WTC11 (cell line): ENCODE data around the gene PSMA4. TPM values are rescaled to one million over a fixed set of nuclear protein-coding genes. Genes with fewer than 3 reads are reported as not detected.
A peak's percentile ranks its signal among the peaks of the same experiment; 100 is the strongest.
"Not testable (repeated sequence)": the region's sequence is repeated elsewhere in the genome, so short reads cannot be mapped to it uniquely, and the experiment has no call there.

Experiments used
- ATAC-seq: fragments of 200-7000 bp; cut with Tn5 transposase; 2 replicates; pipeline ENCODE4 v1.10.0; 2021; ENCODE audit warnings: mild to moderate bottlenecking, moderate library complexity
- CTCF ChIA-PET: fragments of 300-600 bp; sonication (Branson Sonifier 250); formaldehyde crosslinking; loops from one replicate; lab custom pipeline; 2021; ENCODE audit warnings: antibody characterized with exemption; lab: Charles Lee
- POLR2A ChIA-PET: fragments of 350-600 bp; sonication (Branson Sonifier 250); formaldehyde crosslinking; loops from one replicate; lab custom pipeline; 2021; ENCODE audit warnings: antibody characterized with exemption; lab: Charles Lee
- DNase-seq: peaks from one replicate; pipeline ENCODE4 v3.0.0; 2021; ENCODE audit warnings: low spot score
- H3K27ac Mint-ChIP-seq: 2 replicates; pipeline ENCODE4 v1.8.0; 2021; ENCODE audit warnings: mixed read lengths
- H3K27me3 Mint-ChIP-seq: 2 replicates; pipeline ENCODE4 v1.8.0; 2021; ENCODE audit warnings: low read depth, mild to moderate bottlenecking, moderate library complexity, mixed read lengths
- H3K36me3 Mint-ChIP-seq: 2 replicates; pipeline ENCODE4 v1.8.0; 2021; ENCODE audit warnings: mixed read lengths
- H3K4me1 Mint-ChIP-seq: 2 replicates; pipeline ENCODE4 v1.8.0; 2022; ENCODE audit warnings: mixed read lengths
- H3K4me3 Mint-ChIP-seq: 2 replicates; pipeline ENCODE4 v1.8.0; 2021; ENCODE audit warnings: mild to moderate bottlenecking, moderate library complexity, mixed read lengths
- H3K9me3 Mint-ChIP-seq: 2 replicates; pipeline ENCODE4 v1.8.0; 2021; ENCODE audit warnings: mixed read lengths
- AR ChIP-seq: fragments of 250-450 bp; sonication (Bioruptor Pico); IDR thresholded peaks from 2 replicates; pipeline ENCODE4 v1.9.0; 2021; ENCODE audit warnings: mild to moderate bottlenecking
- ARID4B ChIP-seq: sonication (generic); formaldehyde crosslinking; IDR thresholded peaks from 2 replicates; pipeline ENCODE4 v1.8.0; 2023; ENCODE audit warnings: missing genetic modification reagents, mild to moderate bottlenecking, borderline replicate concordance
- ATF1 ChIP-seq: sonication (generic); formaldehyde crosslinking; IDR thresholded peaks from 2 replicates; pipeline ENCODE4 v1.8.1; 2023; ENCODE audit warnings: mild to moderate bottlenecking, moderate library complexity, missing genetic modification reagents
- CREM ChIP-seq: sonication (generic); formaldehyde crosslinking; IDR thresholded peaks from 2 replicates; pipeline ENCODE4 v1.8.1; 2022; ENCODE audit warnings: mild to moderate bottlenecking, missing genetic modification reagents, moderate library complexity
- E2F5 ChIP-seq: sonication (generic); formaldehyde crosslinking; IDR thresholded peaks from 2 replicates; pipeline ENCODE4 v1.8.1; 2022; ENCODE audit warnings: mild to moderate bottlenecking, moderate library complexity, missing genetic modification reagents
- ESRRA ChIP-seq: sonication (generic); formaldehyde crosslinking; IDR thresholded peaks from 2 replicates; pipeline ENCODE4 v1.8.1; 2022; ENCODE audit warnings: mild to moderate bottlenecking, missing genetic modification reagents, borderline replicate concordance
- FOXP1 ChIP-seq: sonication (generic); formaldehyde crosslinking; IDR thresholded peaks from 2 replicates; pipeline ENCODE4 v1.8.0; 2022; ENCODE audit warnings: missing genetic modification reagents, mild to moderate bottlenecking, moderate library complexity, borderline replicate concordance
- GRHL2 ChIP-seq: fragments of 250-450 bp; sonication (Bioruptor Pico); IDR thresholded peaks from 2 replicates; pipeline ENCODE4 v1.8.0; 2022; ENCODE audit warnings: mild to moderate bottlenecking, moderate library complexity; ENCODE audit not compliant: insufficient replicate concordance, severe bottlenecking
- HMGA2 ChIP-seq: fragments of 250-450 bp; sonication (Bioruptor Pico); IDR thresholded peaks from 2 replicates; pipeline ENCODE4 v1.4.0; 2021; ENCODE audit warnings: mild to moderate bottlenecking, moderate library complexity
- JAZF1 ChIP-seq: fragments of 250-450 bp; sonication (Bioruptor Pico); IDR thresholded peaks from 2 replicates; pipeline ENCODE4 v1.9.0; 2021; ENCODE audit warnings: moderate library complexity, mild to moderate bottlenecking, inconsistent platforms
- NFE2L1 ChIP-seq: sonication (generic); formaldehyde crosslinking; IDR thresholded peaks from 2 replicates; pipeline ENCODE4 v1.8.1; 2023; ENCODE audit warnings: missing genetic modification reagents
- NFYB ChIP-seq: sonication (generic); formaldehyde crosslinking; conservative IDR thresholded peaks from 2 replicates; pipeline ENCODE4 v1.8.0; 2022; ENCODE audit warnings: low read depth, missing genetic modification reagents
- SMAD3 ChIP-seq: sonication (generic); formaldehyde crosslinking; IDR thresholded peaks from 2 replicates; pipeline ENCODE4 v1.8.0; 2022; ENCODE audit warnings: missing genetic modification reagents, mild to moderate bottlenecking, borderline replicate concordance
- SMAD4 ChIP-seq: sonication (generic); formaldehyde crosslinking; IDR thresholded peaks from 2 replicates; pipeline ENCODE4 v1.8.0; 2022; ENCODE audit warnings: mild to moderate bottlenecking, missing genetic modification reagents
- TCF7 ChIP-seq: sonication (generic); formaldehyde crosslinking; IDR thresholded peaks from 2 replicates; pipeline ENCODE4 v1.8.0; 2022; ENCODE audit warnings: mild to moderate bottlenecking, low read depth, missing genetic modification reagents, moderate library complexity
- TEAD1 ChIP-seq: sonication (generic); formaldehyde crosslinking; IDR thresholded peaks from 2 replicates; pipeline ENCODE4 v1.8.0; 2022; ENCODE audit warnings: mild to moderate bottlenecking, missing genetic modification reagents
- TP53 ChIP-seq: sonication (generic); formaldehyde crosslinking; IDR thresholded peaks from 2 replicates; pipeline ENCODE4 v1.8.1; 2023; ENCODE audit warnings: mild to moderate bottlenecking, missing genetic modification reagents
- USF2 ChIP-seq: sonication (generic); formaldehyde crosslinking; IDR thresholded peaks from 2 replicates; pipeline ENCODE4 v1.8.1; 2023; ENCODE audit warnings: mild to moderate bottlenecking, missing genetic modification reagents, moderate library complexity
- ZNF138 ChIP-seq: sonication (generic); formaldehyde crosslinking; conservative IDR thresholded peaks from 2 replicates; pipeline ENCODE4 v1.8.1; 2022; ENCODE audit warnings: mild to moderate bottlenecking, moderate library complexity, missing genetic modification reagents
- ZNF416 ChIP-seq: fragments of 250-450 bp; sonication (Bioruptor Pico); IDR thresholded peaks from 2 replicates; pipeline ENCODE4 v1.9.0; 2021; ENCODE audit warnings: mild to moderate bottlenecking, inconsistent platforms
- ZNF425 ChIP-seq: fragments of 250-450 bp; sonication (Bioruptor Pico); conservative IDR thresholded peaks from 2 replicates; pipeline ENCODE4 v1.9.0; 2021; ENCODE audit warnings: mild to moderate bottlenecking
- ZNF671 ChIP-seq: fragments of 250-450 bp; sonication (Bioruptor Pico); IDR thresholded peaks from 2 replicates; pipeline ENCODE4 v1.8.0; 2021; ENCODE audit warnings: mild to moderate bottlenecking
- total RNA-seq: library from RNA; stranded (reverse); gene quantifications from 3 replicates; pipeline ENCODE4 v1.2.3, GENCODE V29; 2021

PSMA4 gene
- total RNA-seq, 1 experiment from 2014 or later: 281 TPM

- H3K36me3 Mint-ChIP-seq, H3K9me3 Mint-ChIP-seq, H3K27ac Mint-ChIP-seq, H3K27me3 Mint-ChIP-seq, ATAC-seq, POLR2A ChIA-PET, H3K4me3 Mint-ChIP-seq, DNase-seq: not testable (repeated sequence)
- CTCF ChIA-PET: interaction anchor here (1.1 kb wide), 1 partner anchor 20 kb away, joined by 3 read pairs; no protein-coding TSS in a partner anchor
- H3K4me1 Mint-ChIP-seq: peaks cover 11% of the 10 kb centered on the region
These were observed 20.0 kb downstream of the PSMA4 start for GRCh38 chr15:78560201-78560600.

- ATAC-seq (no peak), DNase-seq (no peak)
- H3K27ac Mint-ChIP-seq: 0 out of 2 replicates have a peak overlapping the region, but pooled peaks have one; percentile 11
- H3K36me3 Mint-ChIP-seq: no peaks in the 10 kb centered on the region
- no peak overlapping the region for H3K4me3 Mint-ChIP-seq
- H3K4me1 Mint-ChIP-seq: peaks cover 14% of the 10 kb centered on the region
- no peak for TF ChIP-seq ESRRA (CRISPR knock-in tag)
- TF ChIP-seq AR (CRISPR knock-in tag): no peak
- no peak for TF ChIP-seq FOXP1 (CRISPR knock-in tag)
- TF ChIP-seq ZNF671 (CRISPR knock-in tag): no peak
- TF ChIP-seq HMGA2 (CRISPR knock-in tag): no peak
- TF ChIP-seq SMAD4 (CRISPR knock-in tag): no peak
- TF ChIP-seq NFE2L1: no peak
- TF ChIP-seq TP53 (CRISPR knock-in tag): no peak
- no peak for TF ChIP-seq CREM (CRISPR knock-in tag)
- TF ChIP-seq NFYB: no peak
- no peak for TF ChIP-seq SMAD3 (CRISPR knock-in tag)
- H3K9me3 Mint-ChIP-seq: peaks cover 3% of the 10 kb centered on the region; the same call in 1 of the 2 replicates
- POLR2A ChIA-PET: no interaction called here
- CTCF ChIA-PET: interaction anchor here (0.5 kb wide), 1 partner anchor 79 kb away, joined by 3 read pairs; no protein-coding TSS in a partner anchor
- peaks cover 4% of the 10 kb centered on the region for H3K27me3 Mint-ChIP-seq
These were observed 21.2 kb downstream of the PSMA4 start for GRCh38 chr15:78561490-78561889.

GRCh38 chr15:78563092-78563491 is 22.8 kb downstream of the PSMA4 start:
- H3K4me3 Mint-ChIP-seq: no peak overlapping the region
- no peaks in the 10 kb centered on the region for H3K9me3 Mint-ChIP-seq
- peaks cover 23% of the 10 kb centered on the region for H3K4me1 Mint-ChIP-seq
- ChIA-PET CTCF (no interaction called here), POLR2A (no interaction called here)
- DNase-seq (no peak), ATAC-seq (no peak)
- no peak overlapping the region for H3K27ac Mint-ChIP-seq
- H3K36me3 Mint-ChIP-seq: no peaks in the 10 kb centered on the region
- H3K27me3 Mint-ChIP-seq: peaks cover 4% of the 10 kb centered on the region
- TF ChIP-seq ZNF416 (CRISPR knock-in tag) (no peak), TCF7 (CRISPR knock-in tag) (no peak), E2F5 (CRISPR knock-in tag) (no peak), GRHL2 (CRISPR knock-in tag) (no peak), JAZF1 (CRISPR knock-in tag) (no peak), ZNF425 (CRISPR knock-in tag) (no peak), ARID4B (CRISPR knock-in tag) (no peak), TP53 (CRISPR knock-in tag) (no peak), ATF1 (CRISPR knock-in tag) (no peak), ZNF138 (CRISPR knock-in tag) (no peak), USF2 (CRISPR knock-in tag) (no peak), TEAD1 (CRISPR knock-in tag) (no peak), NFE2L1 (no peak)
